ENCODE measurements around the gene NMNAT3.

DNA sequence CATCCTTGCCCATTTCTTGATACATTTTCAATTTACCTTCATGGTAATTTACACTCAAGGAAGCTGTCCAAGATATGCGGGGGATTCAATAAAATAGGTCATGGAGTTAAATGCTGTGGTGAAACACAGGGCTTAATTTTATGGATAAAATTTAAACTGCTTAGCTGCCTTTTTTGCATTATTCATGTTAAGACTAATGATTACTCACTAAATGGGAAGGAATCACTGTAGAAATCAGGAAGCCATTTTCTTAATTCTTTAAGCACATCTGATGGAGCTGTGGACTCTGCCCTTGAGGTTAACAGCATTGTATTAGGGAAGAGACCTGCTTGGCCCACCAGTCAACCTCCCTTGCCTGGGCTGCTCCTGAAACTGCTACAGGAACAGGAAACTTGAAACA lies 75.8 kb downstream of the NMNAT3 start:
- TF ChIP-seq POLR2AphosphoS5 (IDR thresholded peaks at IDR 0.05; ENCODE audit: low read depth, low read length) (no peak), POLR2A (IDR thresholded peaks at IDR 0.05; ENCODE audit: low read depth, low read length) (no peak)
